ENCODE results near the gene SFXN1.

Gene SFXN1

DNA sequence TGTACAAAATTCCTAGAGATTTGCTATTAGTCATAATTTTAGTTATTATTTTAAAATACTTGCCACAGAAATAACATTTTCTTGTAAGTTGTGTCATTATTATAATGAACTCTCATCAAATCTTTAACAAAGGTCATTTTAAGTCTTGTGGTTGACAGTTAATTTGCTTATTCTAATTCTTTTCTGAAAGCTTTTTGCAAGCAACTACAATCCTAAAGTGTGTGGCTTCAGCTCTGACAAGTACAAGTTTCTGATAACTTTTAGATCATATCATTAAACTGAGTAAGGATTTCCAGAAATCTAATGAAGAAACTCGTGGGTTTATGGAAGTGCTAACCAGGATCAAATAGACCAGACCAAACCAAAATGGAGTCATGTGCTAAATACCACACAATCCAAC is 86.4 kb downstream of the SFXN1 start:
- TF ChIP-seq, protein P1, sequence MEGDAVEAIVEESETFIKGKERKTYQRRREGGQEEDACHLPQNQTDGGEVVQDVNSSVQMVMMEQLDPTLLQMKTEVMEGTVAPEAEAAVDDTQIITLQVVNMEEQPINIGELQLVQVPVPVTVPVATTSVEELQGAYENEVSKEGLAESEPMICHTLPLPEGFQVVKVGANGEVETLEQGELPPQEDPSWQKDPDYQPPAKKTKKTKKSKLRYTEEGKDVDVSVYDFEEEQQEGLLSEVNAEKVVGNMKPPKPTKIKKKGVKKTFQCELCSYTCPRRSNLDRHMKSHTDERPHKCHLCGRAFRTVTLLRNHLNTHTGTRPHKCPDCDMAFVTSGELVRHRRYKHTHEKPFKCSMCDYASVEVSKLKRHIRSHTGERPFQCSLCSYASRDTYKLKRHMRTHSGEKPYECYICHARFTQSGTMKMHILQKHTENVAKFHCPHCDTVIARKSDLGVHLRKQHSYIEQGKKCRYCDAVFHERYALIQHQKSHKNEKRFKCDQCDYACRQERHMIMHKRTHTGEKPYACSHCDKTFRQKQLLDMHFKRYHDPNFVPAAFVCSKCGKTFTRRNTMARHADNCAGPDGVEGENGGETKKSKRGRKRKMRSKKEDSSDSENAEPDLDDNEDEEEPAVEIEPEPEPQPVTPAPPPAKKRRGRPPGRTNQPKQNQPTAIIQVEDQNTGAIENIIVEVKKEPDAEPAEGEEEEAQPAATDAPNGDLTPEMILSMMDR (conservative IDR thresholded peaks at IDR 0.05; ENCODE audit: low read depth), result no peak
- H3K27ac ChIP-seq, result no peak overlapping the region
- no peak for DNase-seq (ENCODE audit: low spot score)
- POLR2A ChIA-PET (ENCODE audit: low non-redundant PET), result no interaction called here
- CTCF ChIA-PET, result interaction anchor here (0.6 kb wide), 1 partner anchor 14 kb away, joined by 4 read pairs; no protein-coding TSS in a partner anchor

DNA sequence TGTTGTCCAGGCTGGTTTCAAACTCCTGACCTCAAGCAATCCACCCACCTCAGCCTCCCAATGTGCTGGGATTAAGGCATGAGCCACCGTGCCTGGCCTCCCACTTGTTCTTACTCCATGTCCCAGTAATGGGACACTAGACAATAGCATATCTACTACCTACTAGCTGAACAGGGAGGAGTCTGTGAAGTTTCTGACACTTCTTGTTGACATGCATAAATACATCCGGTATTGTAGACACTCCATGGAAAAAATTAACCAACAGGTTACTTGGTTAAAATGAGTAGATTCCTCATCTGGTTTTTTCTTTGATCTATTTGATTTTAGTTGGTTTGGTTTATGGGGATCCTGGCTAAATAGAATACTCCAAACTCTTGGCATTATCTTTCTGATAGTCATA is 88.3 kb downstream of the SFXN1 start:
- ChIA-PET POLR2A (ENCODE audit: low non-redundant PET) (no interaction called here), CTCF (interaction anchor here (0.6 to 1.1 kb wide), 4 partner anchors 33 to 1398 kb away, joined by 3 to 7 read pairs (median 5); no protein-coding TSS in a partner anchor)

DNA sequence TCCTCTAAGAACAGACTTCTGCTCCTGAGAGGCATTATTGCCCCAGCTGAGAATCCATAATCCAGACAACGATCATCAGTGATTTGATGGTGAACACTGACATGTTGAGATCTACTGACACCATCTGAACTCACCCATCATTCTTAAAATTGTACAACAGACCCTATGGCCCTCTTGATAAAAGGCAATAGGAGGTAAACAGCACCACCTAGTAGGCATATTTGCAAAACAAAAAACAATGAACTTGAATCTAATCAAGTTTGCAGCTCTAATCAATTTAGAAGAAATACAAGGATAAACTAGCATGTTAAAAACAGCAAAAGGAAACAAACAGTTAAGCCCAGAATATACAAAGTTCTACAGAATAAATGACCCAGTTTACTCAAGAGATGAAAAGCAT is 89.6 kb downstream of the SFXN1 start:
- ChIA-PET POLR2A (ENCODE audit: low non-redundant PET) (no interaction called here), CTCF (no interaction called here)
- TF ChIP-seq, protein P1 (conservative IDR thresholded peaks at IDR 0.05; ENCODE audit: low read depth), result no peak
- no peak overlapping the region for H3K27ac ChIP-seq
- DNase-seq (ENCODE audit: low spot score), result no peak

More for the DNA sequence above, 88.3 kb downstream of the SFXN1 start:
- TF ChIP-seq, protein P1 (conservative IDR thresholded peaks at IDR 0.05; ENCODE audit: low read depth), result no peak
- no peak overlapping the region for H3K27ac ChIP-seq
- DNase-seq (ENCODE audit: low spot score), result no peak

DNA sequence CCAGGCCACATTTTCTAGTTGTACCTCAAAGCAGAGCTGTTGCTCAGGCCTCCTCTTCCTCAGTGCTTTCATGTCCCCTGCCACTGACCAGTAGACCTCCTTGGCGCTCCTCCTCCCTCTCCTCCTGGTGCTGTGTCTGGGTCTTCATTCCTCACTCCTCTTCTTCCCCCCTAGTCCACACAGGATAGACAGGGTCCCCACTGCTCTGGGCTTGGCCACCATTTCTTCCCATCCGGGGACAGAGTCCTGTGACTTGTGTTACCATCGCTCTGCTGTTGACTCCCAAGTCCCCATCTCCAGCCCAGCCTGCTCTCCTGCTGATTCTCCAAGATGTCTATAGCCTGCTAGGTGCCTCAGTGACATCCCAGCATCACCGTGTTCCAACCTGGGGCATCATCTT is 91.3 kb downstream of the SFXN1 start:
- TF ChIP-seq, protein P1 (conservative IDR thresholded peaks at IDR 0.05; ENCODE audit: low read depth), result no peak
- ChIA-PET POLR2A (ENCODE audit: low non-redundant PET) (no interaction called here), CTCF (no interaction called here)
- no peak for DNase-seq (ENCODE audit: low spot score)
- no peak overlapping the region for H3K27ac ChIP-seq

DNA sequence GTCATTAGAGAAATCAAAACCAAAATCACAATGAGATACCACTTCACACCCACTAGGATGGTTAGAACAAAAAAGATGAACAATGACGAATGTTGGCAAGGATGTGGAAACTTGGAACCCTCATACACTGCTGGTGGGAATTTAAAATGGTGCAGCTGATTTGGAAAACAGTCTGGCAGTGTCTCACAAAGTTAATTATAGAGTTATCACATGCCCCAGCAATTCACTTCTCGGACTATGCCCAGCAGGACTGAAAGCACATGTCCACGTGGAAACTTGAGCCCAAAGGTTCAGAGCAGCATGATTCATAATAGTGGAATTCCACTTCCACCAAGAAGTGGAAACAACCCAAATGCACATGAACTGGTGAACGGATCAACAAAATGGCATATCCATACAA is 94.5 kb downstream of the SFXN1 start:
- ChIA-PET CTCF (no interaction called here), POLR2A (ENCODE audit: low non-redundant PET) (no interaction called here)
- H3K27ac ChIP-seq, result no peak overlapping the region
- DNase-seq (ENCODE audit: low spot score), result peak; percentile 38
- TF ChIP-seq, protein P1 (conservative IDR thresholded peaks at IDR 0.05; ENCODE audit: low read depth), result no peak

DNA sequence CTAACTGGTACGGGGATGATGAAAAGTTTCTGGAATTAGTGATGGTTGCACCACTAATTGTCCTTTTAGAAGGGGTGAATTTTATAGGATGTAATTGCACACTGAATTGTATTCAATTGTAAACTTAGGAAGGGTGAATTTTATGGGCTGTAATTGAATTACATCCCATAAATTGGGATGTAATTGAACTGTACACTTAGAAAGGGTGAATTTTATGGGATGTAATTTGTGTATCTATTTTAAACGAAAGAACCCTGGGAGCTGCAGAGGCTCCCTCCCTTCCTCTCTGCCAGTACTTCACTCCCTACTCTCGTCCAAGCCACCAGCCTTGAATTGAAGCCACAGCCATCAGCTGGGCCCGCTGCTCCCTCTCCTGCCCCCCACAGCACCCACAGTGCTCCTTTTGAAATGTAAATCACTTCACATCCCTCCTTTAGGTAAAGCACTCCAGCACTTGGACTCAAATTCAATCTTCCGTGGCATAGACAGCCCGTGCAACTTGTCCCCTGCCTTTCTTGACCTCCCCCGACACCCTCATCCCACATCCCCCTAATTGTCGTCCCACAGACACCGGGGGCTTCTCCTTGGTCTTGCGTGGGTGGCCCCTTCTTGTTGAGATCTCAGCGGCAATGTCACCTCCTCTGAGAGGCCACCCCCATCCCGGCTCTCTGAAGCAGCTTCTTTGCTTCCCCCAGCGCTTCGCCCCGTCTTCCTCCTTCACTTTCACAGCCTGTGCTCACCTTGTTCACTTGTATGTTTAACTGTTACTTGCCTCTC is 95.3 kb downstream of the SFXN1 start:
- no peak for DNase-seq (ENCODE audit: low spot score)
- ChIA-PET POLR2A (ENCODE audit: low non-redundant PET) (no interaction called here), CTCF (no interaction called here)
- H3K27ac ChIP-seq, result no peak overlapping the region
- TF ChIP-seq, protein P1 (conservative IDR thresholded peaks at IDR 0.05; ENCODE audit: low read depth), result no peak

All from RWPE1 (cell line).